Tibial nerve (tissue), 3 donors: ENCODE measurements around the gene DOK3.

Experiments
- POLR2A ChIP-seq, 2 donors: fragments of 450-650 bp; IDR thresholded peaks; one replicate each; pipeline ENCODE4 v1.6.1; 2017; ENCODE audit warnings: antibody characterized with exemption in 2 of 2, mild to moderate bottlenecking in 2 of 2, moderate library complexity in 2 of 2
- TF ChIP-seq, protein P1 (sequence below), 5 experiments: fragments of 200-600 bp in 3 of 5; fragments of 450-650 bp in 2 of 5; sonication (generic) in 3 of 5; IDR thresholded peaks; one replicate each; pipeline ENCODE4 v1.5.1; 2016 to 2019; ENCODE audit warnings: antibody characterized with exemption in 5 of 5, mild to moderate bottlenecking in 3 of 5, moderate library complexity in 2 of 5

GRCh38 chr5:177475563-177476427 is 33.8 kb downstream of the DOK3 start:
- TF ChIP-seq, protein P1, sequence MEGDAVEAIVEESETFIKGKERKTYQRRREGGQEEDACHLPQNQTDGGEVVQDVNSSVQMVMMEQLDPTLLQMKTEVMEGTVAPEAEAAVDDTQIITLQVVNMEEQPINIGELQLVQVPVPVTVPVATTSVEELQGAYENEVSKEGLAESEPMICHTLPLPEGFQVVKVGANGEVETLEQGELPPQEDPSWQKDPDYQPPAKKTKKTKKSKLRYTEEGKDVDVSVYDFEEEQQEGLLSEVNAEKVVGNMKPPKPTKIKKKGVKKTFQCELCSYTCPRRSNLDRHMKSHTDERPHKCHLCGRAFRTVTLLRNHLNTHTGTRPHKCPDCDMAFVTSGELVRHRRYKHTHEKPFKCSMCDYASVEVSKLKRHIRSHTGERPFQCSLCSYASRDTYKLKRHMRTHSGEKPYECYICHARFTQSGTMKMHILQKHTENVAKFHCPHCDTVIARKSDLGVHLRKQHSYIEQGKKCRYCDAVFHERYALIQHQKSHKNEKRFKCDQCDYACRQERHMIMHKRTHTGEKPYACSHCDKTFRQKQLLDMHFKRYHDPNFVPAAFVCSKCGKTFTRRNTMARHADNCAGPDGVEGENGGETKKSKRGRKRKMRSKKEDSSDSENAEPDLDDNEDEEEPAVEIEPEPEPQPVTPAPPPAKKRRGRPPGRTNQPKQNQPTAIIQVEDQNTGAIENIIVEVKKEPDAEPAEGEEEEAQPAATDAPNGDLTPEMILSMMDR (IDR thresholded peaks at IDR 0.05), result no peak
- TF ChIP-seq POLR2A (IDR thresholded peaks at IDR 0.05), result no peak
